COR-L47 (cell line): ENCODE data around the gene CCL8.

Experiments used
- DNase-seq: peaks from one replicate; lab custom pipeline; 2025; lab: John Stamatoyannopoulos, UW

Gene CCL8

DNA sequence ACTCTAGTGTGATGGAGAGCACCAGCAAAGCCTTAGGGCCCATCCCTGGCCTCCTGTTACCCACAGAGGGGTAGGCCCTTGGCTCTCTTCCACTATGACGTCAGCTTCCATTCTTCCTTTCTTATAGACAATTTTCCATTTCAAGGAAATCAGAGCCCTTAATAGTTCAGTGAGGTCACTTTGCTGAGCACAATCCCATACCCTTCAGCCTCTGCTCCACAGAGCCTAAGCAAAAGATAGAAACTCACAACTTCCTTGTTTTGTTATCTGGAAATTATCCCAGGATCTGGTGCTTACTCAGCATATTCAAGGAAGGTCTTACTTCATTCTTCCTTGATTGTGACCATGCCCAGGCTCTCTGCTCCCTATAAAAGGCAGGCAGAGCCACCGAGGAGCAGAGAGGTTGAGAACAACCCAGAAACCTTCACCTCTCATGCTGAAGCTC, at the start of gene CCL8:
TSS of gene CCL8 (plus strand) at position 397 of the 445 bp plus-strand sequence. CDS start 67 bp downstream, outside the sequence.
- DNase-seq, result no peak

GRCh38 chr17:34269969-34270368, 49.3 kb upstream of the CCL8 start, which contains the start of gene CCL7:
Gene CCL7, plus strand, starts transcription at chr17:34270221. Its CDS starts 70 bp downstream, at chr17:34270291.
- no peak for DNase-seq

DNA sequence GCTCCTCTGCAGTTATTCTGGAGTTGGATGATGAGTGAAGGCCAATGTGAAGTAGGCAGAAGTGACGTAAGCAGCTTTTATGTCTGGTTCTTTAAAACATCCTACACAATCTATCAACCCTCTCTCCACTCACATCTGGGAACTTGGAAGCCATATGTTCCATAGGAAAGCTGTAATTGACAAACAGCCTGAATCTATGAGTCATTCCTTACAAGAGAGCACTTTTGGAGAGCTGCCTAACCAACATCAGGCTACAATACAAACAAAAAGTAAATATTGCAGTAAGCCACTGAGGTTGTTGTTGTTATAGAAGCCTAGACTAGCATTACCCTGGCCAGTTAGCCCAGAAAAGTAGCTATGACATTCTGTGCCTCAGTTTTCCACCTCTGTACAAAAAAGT, 43.4 kb upstream of the CCL8 start:
- no peak for DNase-seq

- no peak for DNase-seq
Observed at GRCh38 chr17:34276826-34277225, 42.4 kb upstream of the CCL8 start.

DNA sequence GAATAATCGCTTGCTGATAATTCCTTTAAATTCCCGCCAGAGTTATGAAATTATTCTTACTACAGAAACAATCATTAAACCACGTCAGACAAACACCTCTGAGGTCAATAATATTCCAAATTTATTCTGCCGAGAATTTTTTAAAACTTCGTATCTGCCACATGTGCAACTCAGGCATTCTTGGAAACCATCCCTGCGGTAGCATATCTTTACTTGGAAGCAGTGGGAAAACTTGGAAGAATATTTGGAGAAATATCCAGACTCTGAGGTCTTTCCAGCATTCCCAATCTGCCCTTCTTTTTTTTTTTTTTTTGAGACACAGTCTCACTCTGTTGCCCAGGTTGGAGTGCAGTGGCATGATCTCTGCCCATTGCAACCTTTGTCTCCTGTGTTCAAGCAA, 35.7 kb upstream of the CCL8 start:
- DNase-seq, result no peak

DNA sequence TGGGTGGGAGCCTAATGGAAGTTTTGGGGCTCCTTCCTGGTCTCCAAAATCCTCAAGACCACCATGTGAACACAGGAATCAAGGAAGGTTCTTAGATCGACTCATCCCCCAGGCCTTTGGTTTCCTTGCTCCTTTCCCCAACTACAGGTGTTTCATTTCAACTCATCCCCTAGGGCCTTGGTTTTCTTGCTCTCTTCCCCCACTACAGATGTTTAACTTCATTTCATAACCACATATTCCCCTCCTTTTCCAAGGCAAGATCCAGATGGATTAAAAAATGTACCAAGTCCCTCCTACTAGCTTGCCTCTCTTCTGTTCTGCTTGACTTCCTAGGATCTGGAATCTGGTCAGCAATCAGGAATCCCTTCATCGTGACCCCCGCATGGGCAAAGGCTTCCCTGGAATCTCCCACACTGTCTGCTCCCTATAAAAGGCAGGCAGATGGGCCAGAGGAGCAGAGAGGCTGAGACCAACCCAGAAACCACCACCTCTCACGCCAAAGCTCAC, 33.9 kb upstream of the CCL8 start, which contains the start of gene CCL11:
TSS of gene CCL11 (plus strand) at position 457 of the 507 bp plus-strand sequence. CDS start 67 bp downstream, outside the sequence.
- DNase-seq, result no peak

GRCh38 chr17:34287875-34288274, 31.4 kb upstream of the CCL8 start:
- no peak for DNase-seq

DNA sequence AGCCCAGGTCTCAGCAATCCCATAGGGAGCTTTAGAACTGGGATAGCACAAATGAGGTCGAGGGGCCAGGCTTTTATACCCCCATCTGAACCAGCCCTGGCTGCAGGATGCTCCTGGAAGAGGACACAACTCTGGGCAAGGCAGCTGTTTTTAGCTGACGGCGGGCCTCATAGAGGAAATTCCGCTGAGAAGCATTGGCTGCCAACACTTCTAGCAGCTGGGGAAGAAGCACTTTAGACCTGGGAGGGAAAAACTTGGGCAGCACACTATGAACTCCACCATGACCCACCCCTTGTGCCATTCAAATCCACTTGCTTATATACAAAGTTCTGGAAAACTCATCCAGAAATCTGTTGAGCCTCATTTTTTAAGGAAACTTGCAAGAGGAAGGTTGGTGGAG, 28.6 kb upstream of the CCL8 start:
- DNase-seq, result no peak

GRCh38 chr17:34291721-34292348, 27.4 kb upstream of the CCL8 start:
- DNase-seq, result no peak

GRCh38 chr17:34299027-34299426, 20.2 kb upstream of the CCL8 start:
- DNase-seq, result no peak

- DNase-seq, result no peak
Observed at GRCh38 chr17:34299956-34300577, 19.2 kb upstream of the CCL8 start.

- DNase-seq, result no peak
Observed at GRCh38 chr17:34300652-34301370, 18.4 kb upstream of the CCL8 start.

DNA sequence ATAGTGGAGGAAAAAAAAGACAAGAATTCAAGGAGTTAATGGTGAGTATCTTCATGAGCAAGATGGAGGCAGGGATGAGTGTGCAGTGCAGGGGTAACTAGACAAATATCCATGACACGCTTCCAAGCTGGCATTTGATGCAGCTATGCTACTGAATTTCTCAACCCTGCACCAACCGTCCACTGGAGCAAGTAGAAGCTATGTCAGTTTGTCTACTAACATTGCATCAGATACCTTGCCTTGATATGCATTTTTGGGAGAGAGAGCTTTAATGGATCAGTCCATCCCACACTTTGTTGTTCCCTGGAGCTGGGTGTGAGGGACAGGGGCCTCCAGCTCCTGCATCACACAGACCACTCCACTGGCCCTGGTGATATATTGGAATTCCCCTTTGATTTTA, 17.2 kb upstream of the CCL8 start:
- no peak for DNase-seq

- DNase-seq, result no peak
Observed at GRCh38 chr17:34302636-34303035, 16.6 kb upstream of the CCL8 start.

DNA sequence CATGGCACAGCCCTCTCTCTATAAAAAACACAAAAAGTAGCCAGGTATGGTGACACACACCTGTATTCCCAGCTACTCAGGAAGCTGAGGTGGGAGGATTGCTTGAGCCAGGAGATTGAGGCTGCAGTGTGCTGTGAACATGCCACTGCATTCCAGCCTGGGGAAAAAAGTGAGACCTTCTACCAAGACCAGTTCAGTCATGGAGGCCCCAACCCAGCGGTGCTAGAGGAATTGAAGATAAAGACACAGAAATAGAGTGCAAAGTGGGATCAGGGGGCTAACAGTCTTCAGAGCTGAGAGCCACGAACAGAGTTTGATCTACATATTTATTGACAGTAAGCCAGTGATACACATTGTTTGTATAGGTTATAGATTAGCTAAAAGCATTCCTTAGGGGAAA, 15.6 kb upstream of the CCL8 start:
- no peak for DNase-seq

GRCh38 chr17:34305061-34305460, 14.2 kb upstream of the CCL8 start:
- no peak for DNase-seq

DNA sequence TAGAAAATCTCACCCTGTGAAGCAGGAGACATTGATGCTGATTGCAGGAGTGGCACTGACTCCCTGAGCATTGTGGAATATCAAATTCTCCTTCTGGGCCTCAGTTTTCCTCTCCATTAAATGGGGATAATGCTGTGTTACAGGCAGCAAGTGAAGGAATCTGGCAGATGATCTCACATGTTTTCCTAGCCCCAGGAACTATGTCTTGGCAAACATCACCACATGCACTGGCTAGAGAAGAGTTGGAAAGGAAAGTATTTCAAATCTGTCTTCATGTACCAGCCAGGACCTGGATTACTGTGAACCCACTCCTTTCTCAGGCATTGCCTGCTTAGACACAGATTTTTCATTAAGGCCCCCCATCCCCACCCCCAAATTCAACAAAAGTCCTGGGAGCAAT, 13.6 kb upstream of the CCL8 start:
- DNase-seq, result no peak

DNA sequence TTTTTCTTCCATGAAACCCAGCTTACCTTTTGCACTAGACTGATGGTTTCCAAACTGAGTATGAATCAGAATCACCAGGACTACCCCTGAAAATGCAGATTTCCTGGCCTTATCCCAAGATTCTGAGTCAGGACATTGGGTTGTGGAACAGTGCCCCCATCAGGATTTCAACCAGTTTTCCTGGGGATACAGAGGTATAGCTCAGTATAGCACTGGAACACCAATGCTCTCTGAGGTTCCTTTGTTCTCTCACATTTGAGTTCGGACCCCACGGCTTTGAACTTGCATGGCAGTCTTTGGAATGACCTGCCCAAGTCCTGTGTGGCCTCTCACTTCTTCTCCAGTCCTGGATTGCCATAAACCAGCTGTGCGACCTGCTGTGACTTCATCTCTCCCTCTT, 12.8 kb upstream of the CCL8 start:
- DNase-seq, result no peak

- no peak for DNase-seq
Observed at GRCh38 chr17:34307110-34307509, 12.1 kb upstream of the CCL8 start.

DNA sequence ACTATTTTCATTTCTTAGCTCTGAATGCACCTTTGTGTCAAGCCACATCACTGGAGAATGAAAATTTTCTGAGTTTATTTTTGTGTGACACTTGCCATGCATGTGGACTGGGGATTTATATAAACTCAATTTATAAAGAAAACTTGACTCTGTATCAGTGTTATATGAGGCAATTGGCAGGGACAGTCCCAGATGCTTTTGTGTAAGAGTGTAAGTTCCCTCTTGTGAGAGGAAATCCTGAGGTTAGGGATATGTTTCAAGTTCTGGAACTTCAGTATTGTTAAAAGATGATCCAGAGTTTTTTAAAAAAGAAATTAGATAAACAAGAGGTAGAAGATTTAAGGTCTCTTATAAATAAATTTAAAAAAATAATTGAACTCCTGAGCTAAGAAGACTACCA, 10.9 kb upstream of the CCL8 start:
- no peak for DNase-seq

DNA sequence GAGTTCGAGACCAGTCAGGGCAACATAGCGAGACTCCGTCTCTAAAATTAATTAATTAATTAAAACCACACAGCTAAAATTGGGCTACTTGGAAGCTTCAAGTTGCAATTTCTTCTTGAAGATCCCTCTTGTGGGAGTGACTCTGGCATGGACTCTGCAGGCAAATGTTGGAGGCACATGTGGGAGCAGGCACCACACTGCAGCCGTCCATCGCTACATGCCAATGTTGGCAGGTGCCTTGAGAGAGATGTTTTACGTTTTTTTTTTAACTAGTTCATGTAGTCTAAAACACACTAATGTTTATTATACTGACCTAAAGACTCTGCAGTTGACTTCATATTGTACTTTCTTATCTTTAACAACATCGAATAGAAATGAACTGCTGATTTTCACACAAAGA, 7.9 kb upstream of the CCL8 start:
- DNase-seq, result no peak

- no peak for DNase-seq
Observed at GRCh38 chr17:34312080-34312479, 7.2 kb upstream of the CCL8 start.

- DNase-seq, result no peak
Observed at GRCh38 chr17:34313164-34313563, 6.1 kb upstream of the CCL8 start.
